Right lobe of liver (tissue), 6 donors: ENCODE measurements around the gene UBE2J2. TPM values are rescaled to one million over a fixed set of nuclear protein-coding genes. Genes with fewer than 3 reads are reported as not detected.
A peak's percentile ranks its signal among the peaks of the same experiment; 100 is the strongest.

Experiments used
- ATAC-seq, 4 donors: fragments of 200-7000 bp; cut with Tn5 transposase; one replicate each; pipeline ENCODE4 v1.9.1; 2020; ENCODE audit warnings: mild to moderate bottlenecking in 4 of 4, moderate library complexity in 4 of 4
- DNase-seq, 3 donors: peaks; one replicate each; pipeline ENCODE4 v3.0.0-alpha.2; 2020
- H3K27ac ChIP-seq, 3 donors: fragments of 200-600 bp; one replicate each; pipeline ENCODE4 v1.8.0; 2022
- H3K27me3 ChIP-seq, 2 donors: fragments of 200-600 bp; one replicate each; pipeline ENCODE4 v1.8.0; 2022
- H3K36me3 ChIP-seq, 4 donors: fragments of 200-600 bp; sonication (generic) in 1 of 4; one replicate each; pipeline versions ENCODE4 v1.5.1 to v1.8.0; 2017 to 2022; ENCODE audit warnings: control low read depth in 1 of 4
- H3K4me1 ChIP-seq, 4 donors: fragments of 200-600 bp; sonication (generic) in 1 of 4; one replicate each; pipeline versions ENCODE4 v1.5.1 to v1.8.0; 2017 to 2022; ENCODE audit warnings: control low read depth in 1 of 4
- H3K4me3 ChIP-seq, 3 donors: fragments of 200-600 bp; one replicate each; pipeline ENCODE4 v1.8.0; 2022
- H3K9me3 ChIP-seq, 4 donors: fragments of 200-600 bp; sonication (generic) in 1 of 4; one replicate each; pipeline versions ENCODE4 v1.5.1 to v1.8.0; 2017 to 2022; ENCODE audit warnings: control low read depth in 1 of 4
- CTCF ChIP-seq, 4 donors: fragments of 200-600 bp in 3 of 4; fragments of 450-650 bp in 1 of 4; IDR thresholded peaks; one replicate each; pipeline versions ENCODE4 v1.5.1 to v1.8.0; 2016 to 2022; ENCODE audit warnings: antibody characterized with exemption in 4 of 4, mild to moderate bottlenecking in 2 of 4
- POLR2A ChIP-seq: fragments of 450-650 bp; IDR thresholded peaks from one replicate; pipeline ENCODE4 v1.6.1; 2017; ENCODE audit warnings: antibody characterized with exemption, mild to moderate bottlenecking
- WGBS: methylation state at CpG from one replicate; pipeline ENCODE4 v1.1.6; 2018; ENCODE audit warnings: low coverage, low lambda C conversion rate; ENCODE audit not compliant: insufficient coverage; ENCODE audit errors: missing lambda C conversion rate; 5-methylcytosine and 5-hydroxymethylcytosine counted together
- intact Hi-C, 2 donors: fragments of 100-400 bp; cut with DNase I; formaldehyde crosslinking; loops; one replicate each; pipeline versions ENCODE4 v1.11.2 to v1.14.1; 2022
- total RNA-seq, 6 experiments: library from RNA; depleted of rRNA in 2 of 6; stranded (reverse); fragments of >200 nt in 2 of 6; fragmentation: NEBNext Ultra II Directional in 3 of 6; extraction: Animal tissue kit (Norgen Biotek cat#: 25700) in 3 of 6; gene quantifications; one replicate each; pipeline versions ENCODE4 v1.1.0 to v1.2.4, GENCODE V29; 2016 to 2023
- donor health status: DM: no; HTN: yes; CAD: no.
- donor health status: DM: no; HTN: no; CAD: no.
- donor health status: DM: no; HTN: no; CAD: no.
- donor health status: DM: no; HTN: yes; CAD: no.
- donor health status: DM: no; HTN: yes; CAD: no.

The UBE2J2 gene
- total RNA-seq, 6 experiments from 2014 or later, result 25.5 to 30.6 (median 26.9) TPM

- no peaks in the 10 kb centered on the region for H3K4me1 ChIP-seq
Measured at GRCh38 chr1:1212780-1213344, 60.8 kb downstream of the UBE2J2 start.

GRCh38 chr1:1211541-1212441 is 61.9 kb downstream of the UBE2J2 start:
- intact Hi-C loops, result no loop called here
- WGBS, result 44% methylated on average over 3 of the region's 28 CpGs
- peak in 2 of 3 donors; percentile 13 to 49 for DNase-seq
- Histone ChIP-seq H3K27ac (no peak overlapping the region), H3K27me3 (peaks cover 0 to 5% of the 10 kb centered on the region in 2 donors), H3K4me3 (no peak overlapping the region), H3K9me3 (no peaks in the 10 kb centered on the region), H3K36me3 (peaks cover 0 to 2% (median 0%) of the 10 kb centered on the region in 4 donors), H3K4me1 (no peaks in the 10 kb centered on the region)
- no peak for ATAC-seq
- TF ChIP-seq POLR2A (no peak), CTCF (IDR thresholded peaks at IDR 0.05) (no peak)

More at GRCh38 chr1:1212780-1213344, 60.8 kb downstream of the UBE2J2 start:
- intact Hi-C loops, result no loop called here
- peak in 2 of 3 donors; percentile 50 to 70 for DNase-seq
- Histone ChIP-seq H3K4me3 (peak overlapping the region in 1 of 3 donors; percentile 29), H3K27ac (no peak overlapping the region), H3K9me3 (no peaks in the 10 kb centered on the region), H3K36me3 (peaks cover 0 to 13% (median 3%) of the 10 kb centered on the region in 4 donors), H3K27me3 (no peaks in the 10 kb centered on the region)
- TF ChIP-seq CTCF (IDR thresholded peaks at IDR 0.05) (no peak), POLR2A (no peak)
- 50% methylated on average over 2 of the region's 24 CpGs for WGBS
- peak; percentile 34 to 59 (median 46) for ATAC-seq

GRCh38 chr1:1210726-1211540 is 62.7 kb downstream of the UBE2J2 start:
- Histone ChIP-seq H3K36me3 (no peaks in the 10 kb centered on the region), H3K4me3 (no peak overlapping the region), H3K27ac (no peak overlapping the region), H3K27me3 (peaks cover 0 to 14% of the 10 kb centered on the region in 2 donors), H3K9me3 (no peaks in the 10 kb centered on the region), H3K4me1 (peaks cover 0 to 5% (median 0%) of the 10 kb centered on the region in 4 donors)
- ATAC-seq, result no peak
- intact Hi-C loops, result no loop called here
- WGBS, result 93% methylated on average over 6 of the region's 31 CpGs
- TF ChIP-seq CTCF (IDR thresholded peaks at IDR 0.05) (no peak), POLR2A (no peak)
- DNase-seq, result peak in 2 of 3 donors; percentile 16 to 49

GRCh38 chr1:1208713-1209433 is 64.8 kb downstream of the UBE2J2 start:
- 60% methylated on average over 2 of the region's 38 CpGs for WGBS
- TF ChIP-seq CTCF (IDR thresholded peaks at IDR 0.05) (no peak), POLR2A (no peak)

More at GRCh38 chr1:1208713-1209433, 64.8 kb downstream of the UBE2J2 start:
- peak in 2 of 3 donors; percentile 15 to 49 for DNase-seq
- Histone ChIP-seq H3K4me1 (peaks cover 0 to 5% (median 0%) of the 10 kb centered on the region in 4 donors), H3K9me3 (no peaks in the 10 kb centered on the region), H3K36me3 (no peaks in the 10 kb centered on the region), H3K27ac (no peak overlapping the region), H3K27me3 (peaks cover 0 to 15% of the 10 kb centered on the region in 2 donors), H3K4me3 (no peak overlapping the region)
- intact Hi-C loops, result no loop called here
- ATAC-seq, result no peak
